Measurements from ENCODE around the gene SLC39A9.

SLC39A9 gene

GRCh38 chr14:69358966-69359365 lies 39.5 kb upstream of the SLC39A9 start:
- no peak for TF ChIP-seq CTCF (IDR thresholded peaks at IDR 0.05; ENCODE audit: control insufficient read depth, extremely low read depth, insufficient read depth)
- H3K4me3 ChIP-seq (ENCODE audit: low read depth, low read length) = no peak overlapping the region
- DNase-seq (ENCODE audit: low read depth) = no peak

GRCh38 chr14:69360438-69361108 lies 37.9 kb upstream of the SLC39A9 start:
- no peak for DNase-seq (ENCODE audit: low read depth)
- H3K4me3 ChIP-seq (ENCODE audit: low read depth, low read length) = no peak overlapping the region

GRCh38 chr14:69363055-69363454 lies 35.4 kb upstream of the SLC39A9 start:
- DNase-seq (ENCODE audit: low read depth) = no peak
- TF ChIP-seq CTCF (IDR thresholded peaks at IDR 0.05; ENCODE audit: control insufficient read depth, extremely low read depth, insufficient read depth) = peak; percentile 12; the same call in 1 of the 2 replicates
- H3K4me3 ChIP-seq (ENCODE audit: low read depth, low read length) = no peak overlapping the region

More at GRCh38 chr14:69360438-69361108, 37.9 kb upstream of the SLC39A9 start:
- no peak for TF ChIP-seq CTCF (IDR thresholded peaks at IDR 0.05; ENCODE audit: control insufficient read depth, extremely low read depth, insufficient read depth)

GRCh38 chr14:69363964-69364363 lies 34.5 kb upstream of the SLC39A9 start:
- no peak for DNase-seq (ENCODE audit: low read depth)
- H3K4me3 ChIP-seq (ENCODE audit: low read depth, low read length) = no peak overlapping the region
- TF ChIP-seq CTCF (IDR thresholded peaks at IDR 0.05; ENCODE audit: control insufficient read depth, extremely low read depth, insufficient read depth) = no peak

- no peak for TF ChIP-seq CTCF (IDR thresholded peaks at IDR 0.05; ENCODE audit: control insufficient read depth, extremely low read depth, insufficient read depth)
These were observed 34.1 kb upstream of the SLC39A9 start for GRCh38 chr14:69364378-69364777.

GRCh38 chr14:69366069-69366468 lies 32.4 kb upstream of the SLC39A9 start:
- no peak overlapping the region for H3K4me3 ChIP-seq (ENCODE audit: low read depth, low read length)
- TF ChIP-seq CTCF (IDR thresholded peaks at IDR 0.05; ENCODE audit: control insufficient read depth, extremely low read depth, insufficient read depth) = no peak
- no peak for DNase-seq (ENCODE audit: low read depth)

More at GRCh38 chr14:69364378-69364777, 34.1 kb upstream of the SLC39A9 start:
- no peak for DNase-seq (ENCODE audit: low read depth)
- no peak overlapping the region for H3K4me3 ChIP-seq (ENCODE audit: low read depth, low read length)

- DNase-seq (ENCODE audit: low read depth) = no peak
- no peak overlapping the region for H3K4me3 ChIP-seq (ENCODE audit: low read depth, low read length)
- no peak for TF ChIP-seq CTCF (IDR thresholded peaks at IDR 0.05; ENCODE audit: control insufficient read depth, extremely low read depth, insufficient read depth)
These were observed 31.7 kb upstream of the SLC39A9 start for GRCh38 chr14:69366761-69367160.

All from LNCaP clone FGC (cell line).